Calu3 (cell line): ENCODE results near the gene MYO5A. TPM values are rescaled to one million over a fixed set of nuclear protein-coding genes. Genes with fewer than 3 reads are reported as not detected.
"Not testable (repeated sequence)": the region's sequence is repeated elsewhere in the genome, so short reads cannot be mapped to it uniquely, and the experiment has no call there.

Source experiments
- BruUV-seq: library from RNA; stranded (reverse); fragments of 400-500 nt; replicated peaks from 2 replicates; lab custom pipeline; 2021; lab: Mats Ljungman, UMichigan
- CTCF ChIA-PET: fragments of 300-600 bp; sonication (Branson Sonifier 250); formaldehyde crosslinking; loops from one replicate; lab custom pipeline; 2022; ENCODE audit warnings: antibody characterized with exemption; lab: Charles Lee
- DNase-seq: peaks from one replicate; pipeline ENCODE4 v3.0.0; 2022
- H3K27ac Mint-ChIP-seq: one replicate; pipeline ENCODE4 v1.8.0; 2022; ENCODE audit warnings: mixed read lengths; ENCODE audit not compliant: unreplicated experiment
- H3K27me3 Mint-ChIP-seq: one replicate; pipeline ENCODE4 v1.8.0; 2022; ENCODE audit warnings: mixed read lengths; ENCODE audit not compliant: unreplicated experiment
- H3K36me3 Mint-ChIP-seq: one replicate; pipeline ENCODE4 v1.8.0; 2022; ENCODE audit warnings: mild to moderate bottlenecking, moderate library complexity, mixed read lengths; ENCODE audit not compliant: insufficient read depth, unreplicated experiment
- H3K4me1 Mint-ChIP-seq: one replicate; pipeline ENCODE4 v1.8.0; 2022; ENCODE audit warnings: mild to moderate bottlenecking, low read depth, mixed read lengths; ENCODE audit not compliant: unreplicated experiment
- H3K4me3 Mint-ChIP-seq: one replicate; pipeline ENCODE4 v1.8.0; 2022; ENCODE audit warnings: mild to moderate bottlenecking, low read depth, moderate library complexity, mixed read lengths; ENCODE audit not compliant: unreplicated experiment
- H3K9me3 Mint-ChIP-seq: one replicate; pipeline ENCODE4 v1.8.0; 2022; ENCODE audit warnings: low read depth, mixed read lengths; ENCODE audit not compliant: unreplicated experiment
- intact Hi-C: fragments of 100-400 bp; cut with micrococcal nuclease; formaldehyde crosslinking; loops from one replicate; pipeline ENCODE4 v1.10.0; 2022; ENCODE audit not compliant: unreplicated experiment
- total RNA-seq: library from RNA; stranded (reverse); gene quantifications from 2 replicates; pipeline ENCODE4 v1.2.3, GENCODE V29; 2022
- TF ChIP-seq, protein P1 (sequence below): fragments of 200-600 bp; IDR thresholded peaks from one replicate; pipeline ENCODE4 v1.8.0; 2022; ENCODE audit warnings: antibody characterized with exemption; ENCODE audit not compliant: unreplicated experiment

The MYO5A gene
- total RNA-seq, 1 experiment from 2014 or later, result 6.1 TPM

DNA sequence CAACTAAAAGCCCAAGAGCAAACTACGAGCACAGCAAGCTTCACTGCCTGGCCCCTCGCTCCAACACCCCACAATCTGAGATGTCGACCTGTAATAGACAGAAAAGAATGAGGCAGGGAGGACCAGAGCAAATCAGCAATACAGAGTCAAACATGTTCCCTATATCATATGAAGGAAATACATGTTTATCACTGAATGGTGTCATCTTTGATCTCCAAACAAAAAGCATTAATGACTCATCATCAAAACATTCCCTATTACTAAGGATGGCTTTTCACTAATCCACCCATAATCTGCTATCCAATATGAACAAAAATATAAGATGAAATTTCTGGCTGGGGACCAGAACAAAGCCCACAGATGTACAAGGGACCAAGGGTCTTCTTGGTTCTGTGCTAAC lies 34.7 kb downstream of the MYO5A start:
- H3K4me1 Mint-ChIP-seq, result no peaks in the 10 kb centered on the region
- no peak for DNase-seq
- H3K36me3 Mint-ChIP-seq, result no peaks in the 10 kb centered on the region
- TF ChIP-seq, protein P1, sequence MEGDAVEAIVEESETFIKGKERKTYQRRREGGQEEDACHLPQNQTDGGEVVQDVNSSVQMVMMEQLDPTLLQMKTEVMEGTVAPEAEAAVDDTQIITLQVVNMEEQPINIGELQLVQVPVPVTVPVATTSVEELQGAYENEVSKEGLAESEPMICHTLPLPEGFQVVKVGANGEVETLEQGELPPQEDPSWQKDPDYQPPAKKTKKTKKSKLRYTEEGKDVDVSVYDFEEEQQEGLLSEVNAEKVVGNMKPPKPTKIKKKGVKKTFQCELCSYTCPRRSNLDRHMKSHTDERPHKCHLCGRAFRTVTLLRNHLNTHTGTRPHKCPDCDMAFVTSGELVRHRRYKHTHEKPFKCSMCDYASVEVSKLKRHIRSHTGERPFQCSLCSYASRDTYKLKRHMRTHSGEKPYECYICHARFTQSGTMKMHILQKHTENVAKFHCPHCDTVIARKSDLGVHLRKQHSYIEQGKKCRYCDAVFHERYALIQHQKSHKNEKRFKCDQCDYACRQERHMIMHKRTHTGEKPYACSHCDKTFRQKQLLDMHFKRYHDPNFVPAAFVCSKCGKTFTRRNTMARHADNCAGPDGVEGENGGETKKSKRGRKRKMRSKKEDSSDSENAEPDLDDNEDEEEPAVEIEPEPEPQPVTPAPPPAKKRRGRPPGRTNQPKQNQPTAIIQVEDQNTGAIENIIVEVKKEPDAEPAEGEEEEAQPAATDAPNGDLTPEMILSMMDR, result no peak
- H3K9me3 Mint-ChIP-seq, result no peaks in the 10 kb centered on the region
- no peak overlapping the region for H3K4me3 Mint-ChIP-seq
- CTCF ChIA-PET, result no interaction called here
- no TSS peak for BruUV-seq
- H3K27ac Mint-ChIP-seq, result no peak overlapping the region
- intact Hi-C loops, result no loop called here
- H3K27me3 Mint-ChIP-seq, result no peaks in the 10 kb centered on the region

DNA sequence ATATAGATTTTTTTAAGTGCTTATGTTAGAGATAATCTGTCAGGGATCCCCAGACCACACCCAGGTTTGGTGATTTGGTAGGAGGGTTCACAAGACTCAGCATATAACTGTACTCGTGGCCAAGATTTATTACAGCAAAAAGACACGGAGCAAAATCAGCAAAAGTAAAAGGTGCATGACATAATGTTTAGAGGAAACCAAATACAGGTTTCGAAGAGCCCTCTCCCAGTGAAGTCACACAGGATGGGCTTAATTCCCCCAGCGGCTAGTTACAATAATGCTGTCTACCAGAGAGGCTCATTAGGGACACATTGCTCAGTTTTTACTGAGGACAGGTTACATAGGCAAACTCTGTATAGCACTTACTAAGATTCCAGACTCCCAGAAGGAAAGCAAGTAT lies 36.5 kb downstream of the MYO5A start:
- no peaks in the 10 kb centered on the region for H3K9me3 Mint-ChIP-seq
- intact Hi-C loops, result no loop called here
- H3K4me1 Mint-ChIP-seq, result no peaks in the 10 kb centered on the region
- BruUV-seq, result no TSS peak
- H3K27ac Mint-ChIP-seq, result no peak overlapping the region
- H3K27me3 Mint-ChIP-seq, result no peaks in the 10 kb centered on the region
- H3K36me3 Mint-ChIP-seq, result no peaks in the 10 kb centered on the region
- TF ChIP-seq, protein P1, result no peak
- CTCF ChIA-PET, result no interaction called here
- DNase-seq, result no peak
- no peak overlapping the region for H3K4me3 Mint-ChIP-seq

DNA sequence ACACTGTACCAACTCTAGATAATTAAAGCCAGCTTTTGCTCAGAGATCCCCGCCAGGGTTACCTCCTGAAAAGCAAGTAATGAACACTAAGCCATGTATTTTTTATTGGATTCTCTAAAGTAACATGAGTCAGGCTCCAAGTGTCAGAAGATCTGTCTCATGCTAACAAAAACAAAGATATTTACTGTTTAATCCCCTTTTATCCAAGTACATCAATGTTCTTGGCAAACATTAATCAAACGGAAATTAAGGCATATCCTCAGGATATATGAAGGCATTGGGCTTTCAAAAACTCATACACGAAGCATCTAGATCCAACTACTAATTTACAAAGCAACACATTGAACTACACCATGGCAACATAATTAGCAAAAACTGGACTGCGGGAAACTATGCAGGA lies 37.2 kb downstream of the MYO5A start:
- no peaks in the 10 kb centered on the region for H3K27me3 Mint-ChIP-seq
- no peak overlapping the region for H3K4me3 Mint-ChIP-seq
- H3K27ac Mint-ChIP-seq, result no peak overlapping the region
- H3K9me3 Mint-ChIP-seq, result no peaks in the 10 kb centered on the region
- intact Hi-C loops, result no loop called here
- H3K36me3 Mint-ChIP-seq, result no peaks in the 10 kb centered on the region
- CTCF ChIA-PET, result no interaction called here
- no peaks in the 10 kb centered on the region for H3K4me1 Mint-ChIP-seq
- BruUV-seq, result no TSS peak
- TF ChIP-seq, protein P1, result no peak
- DNase-seq, result no peak

DNA sequence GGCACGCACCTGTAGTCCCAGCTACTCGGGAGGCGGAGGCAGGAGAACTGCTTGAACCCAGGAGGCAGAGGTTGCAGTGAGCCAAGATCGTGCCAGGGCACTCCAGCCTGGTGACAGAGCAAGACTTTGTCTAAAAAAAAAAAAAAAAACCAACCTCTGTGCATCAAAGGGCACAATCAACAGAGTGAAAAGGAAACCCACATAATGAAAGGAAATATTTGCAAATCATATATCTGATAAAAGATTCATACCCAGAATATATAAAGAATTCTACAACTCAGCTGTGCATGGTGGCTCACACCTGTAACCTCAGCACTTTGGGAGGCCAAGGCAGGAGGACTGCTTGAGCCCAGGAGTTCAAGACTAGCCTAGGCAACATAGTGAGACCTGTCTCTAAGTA lies 39.2 kb downstream of the MYO5A start:
- H3K36me3 Mint-ChIP-seq, H3K4me3 Mint-ChIP-seq, H3K27ac Mint-ChIP-seq, H3K27me3 Mint-ChIP-seq, DNase-seq, H3K9me3 Mint-ChIP-seq, intact Hi-C loops, CTCF ChIA-PET, H3K4me1 Mint-ChIP-seq, BruUV-seq: not testable (repeated sequence)

DNA sequence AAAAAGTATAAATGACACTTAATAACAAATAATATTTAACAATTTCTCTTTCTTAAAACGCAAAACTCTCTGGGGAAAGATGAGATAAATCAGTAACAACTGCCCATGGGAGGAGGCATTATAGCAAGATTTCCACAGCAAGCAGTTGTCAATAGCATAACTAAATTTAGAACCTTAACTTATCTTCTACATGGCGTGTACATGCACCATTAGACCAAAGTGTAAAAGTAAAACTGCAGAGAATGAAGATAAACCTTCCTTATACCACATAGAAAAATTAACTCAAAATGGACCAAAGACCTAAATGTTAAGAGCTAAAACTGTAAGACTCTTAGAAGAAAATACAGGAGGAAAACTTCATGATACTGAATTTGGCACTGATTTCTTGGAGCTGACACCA lies 39.9 kb downstream of the MYO5A start:
- no peaks in the 10 kb centered on the region for H3K4me1 Mint-ChIP-seq
- intact Hi-C loops, result no loop called here
- no peaks in the 10 kb centered on the region for H3K36me3 Mint-ChIP-seq
- TF ChIP-seq, protein P1, result no peak
- H3K4me3 Mint-ChIP-seq, result no peak overlapping the region
- no peaks in the 10 kb centered on the region for H3K9me3 Mint-ChIP-seq
- BruUV-seq, result no TSS peak
- no peak for DNase-seq
- H3K27me3 Mint-ChIP-seq, result no peaks in the 10 kb centered on the region
- CTCF ChIA-PET, result no interaction called here
- no peak overlapping the region for H3K27ac Mint-ChIP-seq
